Lower leg skin (tissue), 4 donors: Measurements from ENCODE around the gene ABCC1. TPM values are rescaled to one million over a fixed set of nuclear protein-coding genes. Genes with fewer than 3 reads are reported as not detected.
A peak's percentile ranks its signal among the peaks of the same experiment; 100 is the strongest.

Experiments used
- DNase-seq, 2 donors: peaks; one replicate each; pipeline ENCODE4 v3.0.0-alpha.2; 2019; ENCODE audit warnings: low spot score in 2 of 2
- H3K4me3 ChIP-seq: fragments of 200-600 bp; sonication (generic); 2 replicates; pipeline ENCODE4 v1.5.1; 2017; ENCODE audit warnings: mild to moderate bottlenecking, low read depth; ENCODE audit not compliant: poor library complexity, severe bottlenecking
- POLR2A ChIP-seq, 2 donors: fragments of 450-650 bp; IDR thresholded peaks; one replicate each; pipeline ENCODE4 v1.6.1; 2016 to 2017; ENCODE audit warnings: antibody characterized with exemption in 2 of 2, mild to moderate bottlenecking in 1 of 2, moderate library complexity in 1 of 2
- WGBS, 2 donors: methylation state at CpG; one replicate each; pipeline ENCODE4 v1.1.5; 2018; 5-methylcytosine and 5-hydroxymethylcytosine counted together
- intact Hi-C: fragments of 100-400 bp; cut with DNase I; formaldehyde crosslinking; loops from one replicate; pipeline ENCODE4 v1.15.0; 2023; ENCODE audit warnings: low total_unique reads
- total RNA-seq, 4 donors: library from RNA; depleted of rRNA; stranded (reverse); fragments of >200 nt; gene quantifications; one replicate each; pipeline ENCODE4 v1.1.0, GENCODE V29; 2016
- TF ChIP-seq, protein P1 (sequence below), 3 donors: fragments of 450-650 bp; IDR thresholded peaks; one replicate each; pipeline ENCODE4 v1.5.1; 2016; ENCODE audit warnings: antibody characterized with exemption in 3 of 3, mild to moderate bottlenecking in 3 of 3, moderate library complexity in 2 of 3

The ABCC1 gene
- total RNA-seq, result 10 to 100 TPM; 16.4 to 25.3 (median 21.8) TPM

DNA sequence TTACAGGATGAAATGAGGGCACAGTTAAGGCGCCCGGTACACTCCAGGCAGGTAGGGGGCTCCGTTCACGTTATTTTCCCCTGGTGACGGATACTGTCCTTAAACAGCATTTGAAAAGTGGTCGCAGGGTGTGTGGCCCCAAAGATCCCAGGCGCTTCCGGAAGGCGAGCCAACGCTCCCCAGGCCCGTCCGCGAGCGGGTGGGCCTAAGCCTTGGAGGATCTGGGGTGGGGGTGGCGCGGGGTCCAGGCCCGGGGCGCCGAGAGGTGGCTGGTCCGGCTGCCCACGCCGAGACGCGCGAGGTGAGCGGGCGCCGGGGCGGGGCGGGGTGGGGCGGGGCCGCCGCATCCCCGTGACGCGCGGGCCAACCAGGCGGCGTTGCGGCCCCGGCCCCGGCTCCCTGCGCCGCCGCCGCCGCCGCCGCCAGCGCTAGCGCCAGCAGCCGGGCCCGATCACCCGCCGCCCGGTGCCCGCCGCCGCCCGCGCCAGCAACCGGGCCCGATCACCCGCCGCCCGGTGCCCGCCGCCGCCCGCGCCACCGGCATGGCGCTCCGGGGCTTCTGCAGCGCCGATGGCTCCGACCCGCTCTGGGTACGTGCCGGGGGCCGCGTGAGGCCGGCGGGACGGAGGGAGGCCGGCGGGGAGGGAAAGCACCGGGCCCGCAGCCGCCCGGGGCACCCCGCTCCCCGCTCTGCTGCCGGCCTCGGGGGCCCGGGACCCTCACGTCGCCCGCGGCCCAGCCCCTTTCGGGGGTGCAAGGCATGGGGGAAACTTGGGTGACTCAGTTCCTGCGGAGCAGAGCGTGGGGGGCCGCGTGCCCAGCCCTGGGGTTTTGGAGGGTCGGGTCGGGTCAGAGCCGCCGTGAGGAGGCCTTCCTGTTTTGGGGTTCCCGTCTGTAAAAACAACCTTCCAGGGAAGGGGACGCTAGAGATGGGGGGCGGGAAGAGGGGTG is at the start of gene ABCC1:
Gene ABCC1 (plus strand): TSS at position 407 of the 951 bp plus-strand sequence. CDS start 136 bp downstream, at position 543.
- intact Hi-C loops, result no loop called here
- peak within 1 kb of the TSS; percentile 77 for H3K4me3 ChIP-seq
- 1 to 2% methylated on average over 11 to 55 of the region's 112 CpGs for WGBS, 2 donors
- peak in 1 of 2 donors; percentile 87 for DNase-seq
- TF ChIP-seq, protein P1, sequence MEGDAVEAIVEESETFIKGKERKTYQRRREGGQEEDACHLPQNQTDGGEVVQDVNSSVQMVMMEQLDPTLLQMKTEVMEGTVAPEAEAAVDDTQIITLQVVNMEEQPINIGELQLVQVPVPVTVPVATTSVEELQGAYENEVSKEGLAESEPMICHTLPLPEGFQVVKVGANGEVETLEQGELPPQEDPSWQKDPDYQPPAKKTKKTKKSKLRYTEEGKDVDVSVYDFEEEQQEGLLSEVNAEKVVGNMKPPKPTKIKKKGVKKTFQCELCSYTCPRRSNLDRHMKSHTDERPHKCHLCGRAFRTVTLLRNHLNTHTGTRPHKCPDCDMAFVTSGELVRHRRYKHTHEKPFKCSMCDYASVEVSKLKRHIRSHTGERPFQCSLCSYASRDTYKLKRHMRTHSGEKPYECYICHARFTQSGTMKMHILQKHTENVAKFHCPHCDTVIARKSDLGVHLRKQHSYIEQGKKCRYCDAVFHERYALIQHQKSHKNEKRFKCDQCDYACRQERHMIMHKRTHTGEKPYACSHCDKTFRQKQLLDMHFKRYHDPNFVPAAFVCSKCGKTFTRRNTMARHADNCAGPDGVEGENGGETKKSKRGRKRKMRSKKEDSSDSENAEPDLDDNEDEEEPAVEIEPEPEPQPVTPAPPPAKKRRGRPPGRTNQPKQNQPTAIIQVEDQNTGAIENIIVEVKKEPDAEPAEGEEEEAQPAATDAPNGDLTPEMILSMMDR (IDR thresholded peaks at IDR 0.05), result no peak
- no peak for TF ChIP-seq POLR2A (IDR thresholded peaks at IDR 0.05)

DNA sequence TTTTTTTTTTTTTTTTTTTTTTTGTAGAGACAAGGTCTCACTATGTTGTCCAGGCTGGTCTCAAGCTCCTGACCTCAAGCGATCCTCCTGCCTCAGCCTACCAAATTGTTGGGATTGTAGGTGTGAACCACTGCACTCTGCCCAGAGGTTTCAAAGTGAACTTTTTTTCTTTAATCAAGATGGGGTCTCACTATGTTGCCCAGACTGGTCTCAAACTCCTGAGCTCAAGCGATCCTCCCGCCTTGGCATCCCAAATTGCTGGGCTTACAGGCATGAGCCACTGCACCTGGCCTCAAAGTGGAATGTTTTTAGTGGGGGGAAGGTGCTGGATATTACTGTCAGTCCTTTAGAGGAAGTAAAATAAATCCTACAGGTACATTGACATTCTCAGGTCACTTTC is 49.1 kb upstream of the ABCC1 start:
- no peak for TF ChIP-seq POLR2A (IDR thresholded peaks at IDR 0.05)
- TF ChIP-seq, protein P1 (IDR thresholded peaks at IDR 0.05), result no peak
- intact Hi-C loops, result no loop called here
- no peak for DNase-seq
- H3K4me3 ChIP-seq, result no peak overlapping the region
- 64 to 82% methylated on average over 3 of the region's 3 CpGs for WGBS, 2 donors

- DNase-seq, result no peak
- WGBS, 2 donors, result 35 to 43% methylated on average over 6 of the region's 6 CpGs
- intact Hi-C loops, result no loop called here
- TF ChIP-seq, protein P1 (IDR thresholded peaks at IDR 0.05), result no peak
- TF ChIP-seq POLR2A (IDR thresholded peaks at IDR 0.05), result no peak
- H3K4me3 ChIP-seq, result no peak overlapping the region
Observed at GRCh38 chr16:15900901-15901500, 48.4 kb upstream of the ABCC1 start.

GRCh38 chr16:15903960-15904359 is 45.5 kb upstream of the ABCC1 start:
- WGBS, 2 donors, result 94 to 96% methylated on average over 5 of the region's 5 CpGs
- TF ChIP-seq, protein P1 (IDR thresholded peaks at IDR 0.05), result no peak
- no peak for TF ChIP-seq POLR2A (IDR thresholded peaks at IDR 0.05)

GRCh38 chr16:15906439-15906838 is 43.0 kb upstream of the ABCC1 start:
- no peak overlapping the region for H3K4me3 ChIP-seq
- WGBS, 2 donors, result 83 to 87% methylated on average over 2 of the region's 2 CpGs
- no peak for DNase-seq
- TF ChIP-seq POLR2A (IDR thresholded peaks at IDR 0.05), result no peak
- TF ChIP-seq, protein P1 (IDR thresholded peaks at IDR 0.05), result no peak
- intact Hi-C loops, result no loop called here

More at GRCh38 chr16:15903960-15904359, 45.5 kb upstream of the ABCC1 start:
- no peak overlapping the region for H3K4me3 ChIP-seq
- DNase-seq, result no peak
- intact Hi-C loops, result no loop called here
